ENCODE data around the gene DYNC1I2.

DYNC1I2 gene

GRCh38 chr2:171678619-171679018 is 8.7 kb upstream of the DYNC1I2 start:
- TF ChIP-seq POLR2A (IDR thresholded peaks at IDR 0.05; ENCODE audit: low read depth, low read length): no peak
- no peak for TF ChIP-seq POLR2AphosphoS5 (IDR thresholded peaks at IDR 0.05; ENCODE audit: low read depth, low read length)
- TF ChIP-seq TAF1 (IDR thresholded peaks at IDR 0.05; ENCODE audit: borderline replicate concordance, low read depth, low read length): no peak
- FAIRE-seq: no peak
- DNase-seq (ENCODE audit: insufficient read length): no peak

GRCh38 chr2:171688129-171688465 is 828 bp downstream of the DYNC1I2 start:
- DNase-seq (ENCODE audit: insufficient read length): no peak
- TF ChIP-seq POLR2AphosphoS5 (IDR thresholded peaks at IDR 0.05; ENCODE audit: low read depth, low read length) (no peak), TAF1 (IDR thresholded peaks at IDR 0.05; ENCODE audit: borderline replicate concordance, low read depth, low read length) (no peak), POLR2A (IDR thresholded peaks at IDR 0.05; ENCODE audit: low read depth, low read length) (no peak)
- FAIRE-seq: no peak

GRCh38 chr2:171692331-171692730 is 5.1 kb downstream of the DYNC1I2 start:
- FAIRE-seq (no peak), DNase-seq (ENCODE audit: insufficient read length) (no peak)
- TF ChIP-seq POLR2A (IDR thresholded peaks at IDR 0.05; ENCODE audit: low read depth, low read length) (no peak), POLR2AphosphoS5 (IDR thresholded peaks at IDR 0.05; ENCODE audit: low read depth, low read length) (no peak), TAF1 (IDR thresholded peaks at IDR 0.05; ENCODE audit: borderline replicate concordance, low read depth, low read length) (no peak)

- no peak for TF ChIP-seq TAF1 (IDR thresholded peaks at IDR 0.05; ENCODE audit: borderline replicate concordance, low read depth, low read length)
- TF ChIP-seq POLR2A (IDR thresholded peaks at IDR 0.05; ENCODE audit: low read depth, low read length): no peak
- TF ChIP-seq POLR2AphosphoS5 (IDR thresholded peaks at IDR 0.05; ENCODE audit: low read depth, low read length): no peak
- no peak for DNase-seq (ENCODE audit: insufficient read length)
- FAIRE-seq: no peak
Measured at GRCh38 chr2:171702781-171703556, 15.7 kb downstream of the DYNC1I2 start.

GRCh38 chr2:171703574-171704347 is 16.5 kb downstream of the DYNC1I2 start:
- TF ChIP-seq POLR2AphosphoS5 (IDR thresholded peaks at IDR 0.05; ENCODE audit: low read depth, low read length): no peak
- no peak for TF ChIP-seq TAF1 (IDR thresholded peaks at IDR 0.05; ENCODE audit: borderline replicate concordance, low read depth, low read length)
- no peak for TF ChIP-seq POLR2A (IDR thresholded peaks at IDR 0.05; ENCODE audit: low read depth, low read length)
- FAIRE-seq (peak; percentile 68), DNase-seq (ENCODE audit: insufficient read length) (no peak)

GRCh38 chr2:171706152-171706803 is 19.0 kb downstream of the DYNC1I2 start:
- DNase-seq (ENCODE audit: insufficient read length) (no peak), FAIRE-seq (peak; percentile 70)
- TF ChIP-seq TAF1 (IDR thresholded peaks at IDR 0.05; ENCODE audit: borderline replicate concordance, low read depth, low read length) (no peak), POLR2A (IDR thresholded peaks at IDR 0.05; ENCODE audit: low read depth, low read length) (no peak), POLR2AphosphoS5 (IDR thresholded peaks at IDR 0.05; ENCODE audit: low read depth, low read length) (no peak)

GRCh38 chr2:171707752-171708151 is 20.5 kb downstream of the DYNC1I2 start:
- no peak for DNase-seq (ENCODE audit: insufficient read length)
- no peak for FAIRE-seq
- TF ChIP-seq POLR2A (IDR thresholded peaks at IDR 0.05; ENCODE audit: low read depth, low read length): no peak
- TF ChIP-seq POLR2AphosphoS5 (IDR thresholded peaks at IDR 0.05; ENCODE audit: low read depth, low read length): no peak
- no peak for TF ChIP-seq TAF1 (IDR thresholded peaks at IDR 0.05; ENCODE audit: borderline replicate concordance, low read depth, low read length)

- TF ChIP-seq POLR2A (IDR thresholded peaks at IDR 0.05; ENCODE audit: low read depth, low read length) (no peak), POLR2AphosphoS5 (IDR thresholded peaks at IDR 0.05; ENCODE audit: low read depth, low read length) (no peak), TAF1 (IDR thresholded peaks at IDR 0.05; ENCODE audit: borderline replicate concordance, low read depth, low read length) (no peak)
- DNase-seq (ENCODE audit: insufficient read length) (no peak), FAIRE-seq (no peak)
Measured at GRCh38 chr2:171709011-171709685, 21.9 kb downstream of the DYNC1I2 start.

- DNase-seq (ENCODE audit: insufficient read length) (no peak), FAIRE-seq (peak; percentile 56)
- TF ChIP-seq TAF1 (IDR thresholded peaks at IDR 0.05; ENCODE audit: borderline replicate concordance, low read depth, low read length): no peak
- TF ChIP-seq POLR2AphosphoS5 (IDR thresholded peaks at IDR 0.05; ENCODE audit: low read depth, low read length): no peak
- TF ChIP-seq POLR2A (IDR thresholded peaks at IDR 0.05; ENCODE audit: low read depth, low read length): no peak
Measured at GRCh38 chr2:171711351-171711750, 24.1 kb downstream of the DYNC1I2 start.

GRCh38 chr2:171712051-171712450 is 24.8 kb downstream of the DYNC1I2 start:
- DNase-seq (ENCODE audit: insufficient read length) (no peak), FAIRE-seq (no peak)
- no peak for TF ChIP-seq POLR2AphosphoS5 (IDR thresholded peaks at IDR 0.05; ENCODE audit: low read depth, low read length)
- no peak for TF ChIP-seq POLR2A (IDR thresholded peaks at IDR 0.05; ENCODE audit: low read depth, low read length)
- TF ChIP-seq TAF1 (IDR thresholded peaks at IDR 0.05; ENCODE audit: borderline replicate concordance, low read depth, low read length): no peak

GRCh38 chr2:171718720-171719119 is 31.5 kb downstream of the DYNC1I2 start:
- TF ChIP-seq POLR2AphosphoS5 (IDR thresholded peaks at IDR 0.05; ENCODE audit: low read depth, low read length): no peak
- no peak for TF ChIP-seq POLR2A (IDR thresholded peaks at IDR 0.05; ENCODE audit: low read depth, low read length)
- no peak for TF ChIP-seq TAF1 (IDR thresholded peaks at IDR 0.05; ENCODE audit: borderline replicate concordance, low read depth, low read length)
- DNase-seq (ENCODE audit: insufficient read length) (no peak), FAIRE-seq (peak; percentile 70)
